Cardiac muscle cell (in vitro differentiated cells and primary cell): ENCODE measurements around the gene PCNX1. TPM values are rescaled to one million over a fixed set of nuclear protein-coding genes. Genes with fewer than 3 reads are reported as not detected.
"Not testable (repeated sequence)": the region's sequence is repeated elsewhere in the genome, so short reads cannot be mapped to it uniquely, and the experiment has no call there.

ENCODE experiments used
- DNase-seq, 2 donors: peaks; one replicate each; pipeline versions ENCODE4 v3.0.0 to v3.0.0-alpha.2; 2010 to 2017; ENCODE audit warnings: low read depth in 1 of 2, low spot score in 1 of 2
- H3K27ac ChIP-seq: fragments of 200-600 bp; sonication (generic); 2 replicates; pipeline ENCODE4 v1.5.1; 2016
- H3K27me3 ChIP-seq: fragments of 200-600 bp; sonication (generic); 2 replicates; pipeline ENCODE4 v1.6.0; 2016; ENCODE audit warnings: control low read depth
- H3K36me3 ChIP-seq: fragments of 200-600 bp; sonication (generic); 2 replicates; pipeline ENCODE4 v1.5.1; 2016; ENCODE audit warnings: control low read depth
- H3K4me1 ChIP-seq: fragments of 200-600 bp; sonication (generic); 2 replicates; pipeline ENCODE4 v1.8.1; 2017; ENCODE audit warnings: low read depth, mild to moderate bottlenecking, mixed run types
- H3K4me3 ChIP-seq: fragments of 200-600 bp; sonication (generic); 2 replicates; pipeline ENCODE4 v1.5.1; 2016; ENCODE audit warnings: mild to moderate bottlenecking
- H3K9me3 ChIP-seq: fragments of 200-600 bp; sonication (generic); 2 replicates; pipeline ENCODE4 v1.5.1; 2017; ENCODE audit warnings: low read depth, mild to moderate bottlenecking, control low read depth
- polyA plus RNA-seq: library from polyadenylated mRNA; unstranded; fragments of >200 nt; fragmentation: Nextera tagmentation; extraction: Ambion mirVana; gene quantifications from 2 replicates; pipeline ENCODE4 v1.2.1, GENCODE V29; 2016
- total RNA-seq: library from RNA; depleted of rRNA; stranded (reverse); fragments of >200 nt; gene quantifications from 2 replicates; pipeline ENCODE4 v1.2.3, GENCODE V29; 2016
- TF ChIP-seq, protein P1 (sequence below): IDR thresholded peaks from 2 replicates; pipeline ENCODE4 v1.5.1; 2012; ENCODE audit warnings: low read depth, mild to moderate bottlenecking, low read length

PCNX1 gene
- total and polyA plus RNA-seq, 2 experiments from 2014 or later, result 20.1 to 45.4 TPM

DNA sequence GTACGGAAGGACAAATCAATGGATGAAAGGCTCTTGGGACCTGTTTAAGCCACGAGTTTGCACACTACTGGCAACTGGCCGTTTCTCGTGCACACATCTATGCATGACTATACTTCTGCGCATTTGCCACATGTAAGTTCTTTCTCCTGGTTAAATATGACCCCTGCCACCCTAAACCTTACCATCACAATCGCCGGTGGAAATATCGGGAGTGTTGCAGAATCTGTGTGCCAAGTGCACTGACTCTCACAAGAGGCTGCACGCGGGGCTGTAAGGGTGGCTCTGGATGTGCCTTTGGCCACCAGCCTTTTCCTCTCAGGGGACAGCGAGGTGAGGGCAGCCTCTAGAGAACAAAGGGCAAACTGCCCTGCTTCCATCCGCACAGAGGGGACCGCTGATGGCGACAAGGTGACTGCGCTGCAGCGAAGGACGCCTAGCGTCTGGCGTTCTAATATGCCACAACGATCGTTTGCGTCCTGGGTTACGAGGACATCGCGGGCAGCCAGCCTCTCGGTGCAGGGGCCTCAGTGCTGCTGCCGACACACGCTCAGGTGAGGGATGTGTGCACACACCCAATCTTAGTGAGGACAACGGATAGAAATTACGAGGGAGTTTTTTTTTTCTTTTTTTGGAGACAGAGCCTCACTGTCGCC is 232.2 kb downstream of the PCNX1 start:
- Histone ChIP-seq H3K4me3 (no peak overlapping the region), H3K27ac (no peak overlapping the region), H3K9me3 (no peaks in the 10 kb centered on the region), H3K36me3 (no peaks in the 10 kb centered on the region), H3K4me1 (no peaks in the 10 kb centered on the region), H3K27me3 (no peaks in the 10 kb centered on the region)
- DNase-seq, result no peak
- TF ChIP-seq, protein P1, sequence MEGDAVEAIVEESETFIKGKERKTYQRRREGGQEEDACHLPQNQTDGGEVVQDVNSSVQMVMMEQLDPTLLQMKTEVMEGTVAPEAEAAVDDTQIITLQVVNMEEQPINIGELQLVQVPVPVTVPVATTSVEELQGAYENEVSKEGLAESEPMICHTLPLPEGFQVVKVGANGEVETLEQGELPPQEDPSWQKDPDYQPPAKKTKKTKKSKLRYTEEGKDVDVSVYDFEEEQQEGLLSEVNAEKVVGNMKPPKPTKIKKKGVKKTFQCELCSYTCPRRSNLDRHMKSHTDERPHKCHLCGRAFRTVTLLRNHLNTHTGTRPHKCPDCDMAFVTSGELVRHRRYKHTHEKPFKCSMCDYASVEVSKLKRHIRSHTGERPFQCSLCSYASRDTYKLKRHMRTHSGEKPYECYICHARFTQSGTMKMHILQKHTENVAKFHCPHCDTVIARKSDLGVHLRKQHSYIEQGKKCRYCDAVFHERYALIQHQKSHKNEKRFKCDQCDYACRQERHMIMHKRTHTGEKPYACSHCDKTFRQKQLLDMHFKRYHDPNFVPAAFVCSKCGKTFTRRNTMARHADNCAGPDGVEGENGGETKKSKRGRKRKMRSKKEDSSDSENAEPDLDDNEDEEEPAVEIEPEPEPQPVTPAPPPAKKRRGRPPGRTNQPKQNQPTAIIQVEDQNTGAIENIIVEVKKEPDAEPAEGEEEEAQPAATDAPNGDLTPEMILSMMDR, result no peak

DNA sequence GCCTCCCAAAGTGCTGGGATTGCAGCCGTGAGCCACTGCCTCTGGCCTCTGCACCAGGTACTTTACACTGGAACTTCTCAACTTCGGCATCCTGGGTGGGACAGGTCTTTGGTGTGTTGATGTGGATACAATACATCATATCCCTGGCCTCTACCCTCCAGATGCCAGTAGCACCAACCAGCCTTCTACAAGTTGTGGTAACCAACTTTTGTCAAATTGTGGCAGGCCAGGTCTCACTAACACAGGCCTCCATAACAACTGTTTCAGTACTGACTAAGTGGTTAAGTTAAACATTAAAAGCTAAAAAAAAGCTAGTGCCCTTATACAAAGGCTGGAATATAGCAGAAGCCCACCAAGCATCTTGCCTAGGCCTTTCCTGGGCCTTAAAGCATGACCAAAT is 232.9 kb downstream of the PCNX1 start:
- no peak for DNase-seq
- H3K4me3 ChIP-seq, result no peak overlapping the region

DNA sequence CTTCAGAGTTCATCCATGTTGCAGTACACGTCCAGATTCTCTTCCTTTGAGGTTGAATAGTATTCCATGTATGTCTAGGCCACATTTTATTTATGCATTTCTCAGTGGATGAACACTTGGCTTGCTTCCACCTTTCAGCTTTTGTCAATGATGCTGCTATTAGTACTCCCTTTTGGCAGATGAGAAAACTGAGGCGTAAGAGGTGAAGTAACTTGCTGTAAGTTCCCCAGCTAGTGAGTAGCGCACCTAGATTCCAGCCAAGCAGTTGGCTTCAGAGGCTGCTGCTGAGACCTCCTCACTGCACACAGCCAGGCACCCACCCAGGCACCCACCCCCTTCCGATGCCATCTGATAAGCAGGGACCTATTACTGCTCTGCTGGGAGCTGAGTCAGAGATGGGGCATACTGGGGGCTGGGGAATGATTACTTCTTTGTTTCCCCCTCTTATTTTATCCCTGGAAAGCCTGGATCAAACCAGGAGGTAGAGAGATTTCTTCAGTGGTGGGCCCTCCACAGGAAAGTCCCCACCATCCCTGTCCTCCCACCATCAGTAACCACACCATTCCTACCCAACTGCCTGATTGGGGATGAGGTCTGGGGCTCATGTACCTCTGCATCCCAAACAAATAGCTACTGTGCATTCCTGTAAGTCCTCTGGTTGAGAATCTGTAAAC is 234.6 kb downstream of the PCNX1 start:
- DNase-seq, result peak in 1 of 2 donors; percentile 43
- Histone ChIP-seq H3K4me3 (no peak overlapping the region), H3K27ac (no peak overlapping the region)

More for the DNA sequence above, 232.9 kb downstream of the PCNX1 start:
- Histone ChIP-seq H3K4me1 (no peaks in the 10 kb centered on the region), H3K27ac (no peak overlapping the region), H3K9me3 (no peaks in the 10 kb centered on the region), H3K36me3 (no peaks in the 10 kb centered on the region), H3K27me3 (no peaks in the 10 kb centered on the region)
- TF ChIP-seq, protein P1, result no peak

DNA sequence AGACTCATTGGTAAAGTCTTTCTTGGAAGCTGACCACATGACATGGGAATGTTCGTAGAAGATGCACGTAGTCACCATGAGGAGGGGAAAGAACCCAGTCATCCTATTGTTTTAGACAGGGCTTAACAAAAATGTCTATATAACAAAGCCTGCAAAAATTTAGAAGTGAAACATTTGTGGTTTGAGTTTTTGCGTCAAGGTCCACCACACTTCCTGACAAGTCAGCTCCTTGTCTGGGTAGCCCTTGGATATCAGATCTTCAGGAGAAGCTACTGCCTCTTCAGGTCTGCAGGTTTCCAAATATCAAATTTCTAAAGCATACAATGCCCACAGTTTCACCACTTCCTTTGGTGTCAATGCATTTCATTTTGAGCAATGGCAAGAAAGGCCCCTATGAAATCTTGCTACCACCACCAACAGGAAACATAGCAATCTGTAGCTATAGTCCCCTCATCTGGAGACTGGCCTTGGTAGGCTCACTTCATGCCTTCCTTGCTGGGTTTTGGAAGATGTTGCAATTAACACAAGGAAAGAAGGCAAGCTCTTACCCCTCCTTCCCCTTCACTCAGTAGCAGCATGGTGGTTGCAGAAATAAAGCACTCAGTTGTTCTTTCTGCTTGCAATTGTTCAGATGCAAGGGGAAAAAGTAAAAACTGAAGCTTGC is 235.2 kb downstream of the PCNX1 start:
- Histone ChIP-seq H3K9me3 (no peaks in the 10 kb centered on the region), H3K4me3 (no peak overlapping the region), H3K4me1 (no peaks in the 10 kb centered on the region), H3K27ac (no peak overlapping the region), H3K36me3 (no peaks in the 10 kb centered on the region), H3K27me3 (no peaks in the 10 kb centered on the region)
- DNase-seq, result peak in 1 of 2 donors; percentile 93
- TF ChIP-seq, protein P1, result no peak

More for the DNA sequence above, 234.6 kb downstream of the PCNX1 start:
- TF ChIP-seq, protein P1, result no peak
- Histone ChIP-seq H3K4me1 (no peaks in the 10 kb centered on the region), H3K36me3 (no peaks in the 10 kb centered on the region), H3K9me3 (no peaks in the 10 kb centered on the region), H3K27me3 (no peaks in the 10 kb centered on the region)

DNA sequence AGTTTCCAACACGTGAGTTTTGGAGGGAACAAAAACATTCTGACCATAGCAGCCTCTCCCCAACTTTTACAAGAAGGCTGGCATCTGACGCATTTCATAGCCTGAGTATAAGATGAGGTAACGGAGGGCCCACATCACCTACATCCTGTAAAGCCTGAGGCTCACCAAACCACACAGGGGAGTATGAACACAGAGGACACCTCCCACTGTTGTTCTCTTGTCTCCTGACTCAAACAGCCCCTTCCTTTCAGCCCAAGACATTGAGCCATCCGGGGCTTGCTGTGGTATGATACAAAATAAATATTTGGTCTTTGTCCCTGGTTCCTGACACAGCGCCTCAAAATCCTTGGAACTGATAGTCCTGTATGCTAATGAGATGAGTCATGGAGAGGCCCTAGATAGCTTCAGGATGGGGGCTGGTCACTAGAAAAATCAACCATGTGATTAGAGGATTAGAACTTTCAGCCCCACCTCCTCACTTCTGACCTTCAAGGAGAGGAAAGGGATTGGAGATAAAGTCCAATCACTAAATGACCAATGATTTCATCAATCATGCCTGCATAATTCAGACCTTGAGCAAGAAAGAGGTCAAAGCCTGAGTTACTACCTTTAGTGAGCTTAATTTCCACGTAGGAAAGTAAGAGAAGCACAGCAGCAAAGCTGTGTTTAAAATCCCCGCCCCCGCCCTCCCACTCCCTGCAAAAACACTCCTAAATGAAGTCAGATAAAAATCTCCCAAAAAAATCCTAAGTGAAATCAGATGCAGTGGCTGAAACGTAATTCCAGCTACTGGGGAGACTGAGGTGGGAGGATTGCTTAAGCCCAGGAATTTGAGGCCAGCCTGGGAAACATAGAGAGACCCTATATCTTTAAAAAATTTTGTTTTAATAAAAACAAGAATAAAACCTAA is 236.4 kb downstream of the PCNX1 start:
- H3K4me3 ChIP-seq, result no peak overlapping the region
- no peaks in the 10 kb centered on the region for H3K4me1 ChIP-seq
- DNase-seq, result peak in 1 of 2 donors; percentile 73
- no peaks in the 10 kb centered on the region for H3K27me3 ChIP-seq
- no peaks in the 10 kb centered on the region for H3K36me3 ChIP-seq
- H3K9me3 ChIP-seq, result no peaks in the 10 kb centered on the region
- H3K27ac ChIP-seq, result no peak overlapping the region
- TF ChIP-seq, protein P1, result no peak

DNA sequence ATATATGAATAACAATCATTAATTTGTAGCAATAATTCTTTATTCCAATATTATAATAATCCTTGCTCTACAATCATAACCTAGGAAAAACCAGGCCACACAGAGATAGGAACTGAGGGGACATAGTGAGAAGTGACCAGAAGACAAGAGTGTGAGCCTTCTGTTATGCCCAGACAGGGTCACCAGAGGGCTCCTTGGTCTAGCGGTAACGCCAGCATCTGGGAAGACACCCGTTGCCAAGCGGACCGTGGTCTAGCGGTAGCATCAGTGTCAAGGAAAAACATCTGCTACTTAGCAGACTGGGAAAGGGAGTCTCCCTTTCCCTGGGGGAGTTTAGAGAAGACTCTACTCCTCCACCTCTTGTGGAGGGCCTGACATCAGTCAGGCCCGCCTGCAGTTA is 240.1 kb downstream of the PCNX1 start:
- not testable (repeated sequence) for H3K27me3 ChIP-seq, H3K36me3 ChIP-seq, DNase-seq, H3K9me3 ChIP-seq, H3K27ac ChIP-seq, H3K4me3 ChIP-seq, H3K4me1 ChIP-seq
